NT2/D1 (cell line): ENCODE data around the gene PRMT7.

Source experiments
- SUZ12 ChIP-seq: IDR thresholded peaks from 2 replicates; pipeline ENCODE4 v1.6.1; 2011; ENCODE audit not compliant: insufficient read length, insufficient read depth; ENCODE audit errors: extremely low read depth
- YY1 ChIP-seq: IDR thresholded peaks from 2 replicates; pipeline ENCODE4 v1.6.1; 2011; ENCODE audit not compliant: insufficient read length, insufficient read depth
- ZNF274 ChIP-seq: IDR thresholded peaks from 2 replicates; pipeline ENCODE4 v1.6.1; 2011; ENCODE audit warnings: mild to moderate bottlenecking, low read depth, low read length

GRCh38 chr16:68371276-68371651, 60.4 kb downstream of the PRMT7 start:
- TF ChIP-seq ZNF274 (no peak), YY1 (no peak), SUZ12 (no peak)
